Thoracic aorta (tissue), 2 donors: ENCODE results near the gene RHEBL1. TPM values are rescaled to one million over a fixed set of nuclear protein-coding genes. Genes with fewer than 3 reads are reported as not detected.

Experiments used
- ATAC-seq: fragments of 150-250 bp; one replicate; pipeline ENCODE4 v1.8.0; 2017; ENCODE audit warnings: low read depth; ENCODE audit not compliant: insufficient number of reproducible peaks, low FRiP score
- DNase-seq: peaks from one replicate; pipeline ENCODE4 v3.0.0-alpha.2; 2020; ENCODE audit warnings: low spot score
- H3K27ac ChIP-seq, 2 donors: fragments of 200-600 bp; sonication (generic); 1 replicate in 1 of 2; 2 replicates in 1 of 2; pipeline ENCODE4 v1.5.1; 2016; ENCODE audit warnings: mild to moderate bottlenecking in 2 of 2, moderate library complexity in 2 of 2
- H3K27me3 ChIP-seq: fragments of 200-600 bp; sonication (generic); replicated peaks from 2 replicates; pipeline ENCODE4 v1.6.0; 2016; ENCODE audit warnings: mild to moderate bottlenecking; ENCODE audit not compliant: insufficient read depth
- H3K36me3 ChIP-seq: fragments of 200-600 bp; sonication (generic); one replicate; pipeline ENCODE4 v1.5.1; 2016
- H3K4me1 ChIP-seq, 2 donors: fragments of 200-600 bp; sonication (generic); 1 replicate in 1 of 2; 2 replicates in 1 of 2; pipeline versions ENCODE4 v1.5.1 to v1.6.0; 2016; ENCODE audit warnings: low read depth in 2 of 2, mild to moderate bottlenecking in 1 of 2; ENCODE audit not compliant: control insufficient read depth in 1 of 2
- H3K4me3 ChIP-seq: fragments of 200-600 bp; sonication (generic); 2 replicates; pipeline ENCODE4 v1.5.1; 2016; ENCODE audit warnings: mild to moderate bottlenecking
- H3K9me3 ChIP-seq: fragments of 200-600 bp; sonication (generic); 2 replicates; pipeline ENCODE4 v1.5.1; 2016
- CTCF ChIP-seq: fragments of 200-600 bp; sonication (generic); IDR thresholded peaks from one replicate; pipeline ENCODE4 v1.5.1; 2019; ENCODE audit warnings: antibody characterized with exemption
- total RNA-seq, 2 donors: library from RNA; depleted of rRNA; stranded (reverse); fragments of >200 nt; gene quantifications; one replicate each; pipeline versions ENCODE4 v1.1.0 to v1.2.3, GENCODE V29; 2016

Gene RHEBL1
- total RNA-seq, 2 donors from 2014 or later: 1.3 TPM; not detected in 1

- Histone ChIP-seq H3K27me3 (no peaks in the 10 kb centered on the region), H3K27ac (no peak overlapping the region), H3K4me1 (peaks cover 7 to 13% of the 10 kb centered on the region in 2 donors), H3K36me3 (peaks cover 80% of the 10 kb centered on the region), H3K9me3 (no peaks in the 10 kb centered on the region), H3K4me3 (no peak overlapping the region)
- TF ChIP-seq CTCF: no peak
- no peak for DNase-seq
- no peak for ATAC-seq
Measured at GRCh38 chr12:49050507-49051372, 19.0 kb downstream of the RHEBL1 start.

- Histone ChIP-seq H3K4me3 (no peak overlapping the region), H3K27me3 (no peaks in the 10 kb centered on the region), H3K36me3 (peaks cover 90% of the 10 kb centered on the region), H3K27ac (no peak overlapping the region), H3K4me1 (peaks cover 0 to 2% of the 10 kb centered on the region in 2 donors), H3K9me3 (no peaks in the 10 kb centered on the region)
- ATAC-seq (no peak), DNase-seq (no peak)
- no peak for TF ChIP-seq CTCF
Measured at GRCh38 chr12:49049566-49050224, 20.1 kb downstream of the RHEBL1 start.

GRCh38 chr12:49048953-49049352 lies 20.8 kb downstream of the RHEBL1 start:
- TF ChIP-seq CTCF: no peak
- H3K27me3 ChIP-seq: no peaks in the 10 kb centered on the region
- ATAC-seq (no peak), DNase-seq (no peak)
- no peak overlapping the region for H3K4me3 ChIP-seq
- peaks cover 97% of the 10 kb centered on the region for H3K36me3 ChIP-seq
- H3K9me3 ChIP-seq: no peaks in the 10 kb centered on the region
- H3K4me1 ChIP-seq: no peaks in the 10 kb centered on the region
- no peak overlapping the region for H3K27ac ChIP-seq

GRCh38 chr12:49046129-49046895 lies 23.5 kb downstream of the RHEBL1 start:
- H3K4me1 ChIP-seq: no peaks in the 10 kb centered on the region
- ATAC-seq (no peak), DNase-seq (no peak)
- no peak overlapping the region for H3K4me3 ChIP-seq
- no peaks in the 10 kb centered on the region for H3K27me3 ChIP-seq
- H3K36me3 ChIP-seq: peaks cover 96% of the 10 kb centered on the region
- H3K27ac ChIP-seq: no peak overlapping the region
- TF ChIP-seq CTCF: no peak
- no peaks in the 10 kb centered on the region for H3K9me3 ChIP-seq

- no peak overlapping the region for H3K4me3 ChIP-seq
- no peaks in the 10 kb centered on the region for H3K4me1 ChIP-seq
- no peak for TF ChIP-seq CTCF
- H3K9me3 ChIP-seq: no peaks in the 10 kb centered on the region
- H3K27ac ChIP-seq: no peak overlapping the region
- no peaks in the 10 kb centered on the region for H3K27me3 ChIP-seq
- ATAC-seq: no peak
- peaks cover 95% of the 10 kb centered on the region for H3K36me3 ChIP-seq
- no peak for DNase-seq
Measured at GRCh38 chr12:49044660-49045059, 25.1 kb downstream of the RHEBL1 start.
